ENCODE data around the gene NXN.
A peak's percentile ranks its signal among the peaks of the same experiment; 100 is the strongest.
"Not testable (repeated sequence)": the region's sequence is repeated elsewhere in the genome, so short reads cannot be mapped to it uniquely, and the experiment has no call there.

NXN gene

GRCh38 chr17:930258-930657 lies 49.3 kb downstream of the NXN start:
- H3K27me3 ChIP-seq (ENCODE audit: control insufficient read depth, insufficient read depth, low read length) = no peaks in the 10 kb centered on the region
- no peak overlapping the region for H3K4me3 ChIP-seq (ENCODE audit: low read length)
- peaks cover 19% of the 10 kb centered on the region for H3K4me1 ChIP-seq (ENCODE audit: control insufficient read depth, insufficient read depth, low read length)
- H3K9ac ChIP-seq (ENCODE audit: low read length) = no peak overlapping the region
- peak overlapping the region; percentile 34 for H3K27ac ChIP-seq (ENCODE audit: low read depth, low read length)
- H3K36me3 ChIP-seq (ENCODE audit: control insufficient read depth, insufficient read depth, low read length) = no peaks in the 10 kb centered on the region

- H3K36me3 ChIP-seq (ENCODE audit: control insufficient read depth, insufficient read depth, low read length) = no peaks in the 10 kb centered on the region
- H3K27me3 ChIP-seq (ENCODE audit: control insufficient read depth, insufficient read depth, low read length) = no peaks in the 10 kb centered on the region
- no peak overlapping the region for H3K9ac ChIP-seq (ENCODE audit: low read length)
- no peak overlapping the region for H3K4me3 ChIP-seq (ENCODE audit: low read length)
- peak overlapping the region; percentile 34 for H3K27ac ChIP-seq (ENCODE audit: low read depth, low read length)
- H3K4me1 ChIP-seq (ENCODE audit: control insufficient read depth, insufficient read depth, low read length) = peaks cover 18% of the 10 kb centered on the region
These were observed 50.0 kb downstream of the NXN start for GRCh38 chr17:929586-929985.

- Histone ChIP-seq H3K4me1 (ENCODE audit: control insufficient read depth, insufficient read depth, low read length) (peaks cover 13% of the 10 kb centered on the region), H3K36me3 (ENCODE audit: control insufficient read depth, insufficient read depth, low read length) (no peaks in the 10 kb centered on the region), H3K9ac (ENCODE audit: low read length) (no peak overlapping the region), H3K27ac (ENCODE audit: low read depth, low read length) (peak overlapping the region; percentile 55), H3K4me3 (ENCODE audit: low read length) (no peak overlapping the region), H3K27me3 (ENCODE audit: control insufficient read depth, insufficient read depth, low read length) (no peaks in the 10 kb centered on the region)
These were observed 51.7 kb downstream of the NXN start for GRCh38 chr17:927611-928461.

- no peaks in the 10 kb centered on the region for H3K27me3 ChIP-seq (ENCODE audit: control insufficient read depth, insufficient read depth, low read length)
- H3K36me3 ChIP-seq (ENCODE audit: control insufficient read depth, insufficient read depth, low read length) = no peaks in the 10 kb centered on the region
- no peak overlapping the region for H3K4me3 ChIP-seq (ENCODE audit: low read length)
- H3K4me1 ChIP-seq (ENCODE audit: control insufficient read depth, insufficient read depth, low read length) = peaks cover 17% of the 10 kb centered on the region
- H3K9ac ChIP-seq (ENCODE audit: low read length) = no peak overlapping the region
- no peak overlapping the region for H3K27ac ChIP-seq (ENCODE audit: low read depth, low read length)
These were observed 53.8 kb downstream of the NXN start for GRCh38 chr17:925817-926216.

DNA sequence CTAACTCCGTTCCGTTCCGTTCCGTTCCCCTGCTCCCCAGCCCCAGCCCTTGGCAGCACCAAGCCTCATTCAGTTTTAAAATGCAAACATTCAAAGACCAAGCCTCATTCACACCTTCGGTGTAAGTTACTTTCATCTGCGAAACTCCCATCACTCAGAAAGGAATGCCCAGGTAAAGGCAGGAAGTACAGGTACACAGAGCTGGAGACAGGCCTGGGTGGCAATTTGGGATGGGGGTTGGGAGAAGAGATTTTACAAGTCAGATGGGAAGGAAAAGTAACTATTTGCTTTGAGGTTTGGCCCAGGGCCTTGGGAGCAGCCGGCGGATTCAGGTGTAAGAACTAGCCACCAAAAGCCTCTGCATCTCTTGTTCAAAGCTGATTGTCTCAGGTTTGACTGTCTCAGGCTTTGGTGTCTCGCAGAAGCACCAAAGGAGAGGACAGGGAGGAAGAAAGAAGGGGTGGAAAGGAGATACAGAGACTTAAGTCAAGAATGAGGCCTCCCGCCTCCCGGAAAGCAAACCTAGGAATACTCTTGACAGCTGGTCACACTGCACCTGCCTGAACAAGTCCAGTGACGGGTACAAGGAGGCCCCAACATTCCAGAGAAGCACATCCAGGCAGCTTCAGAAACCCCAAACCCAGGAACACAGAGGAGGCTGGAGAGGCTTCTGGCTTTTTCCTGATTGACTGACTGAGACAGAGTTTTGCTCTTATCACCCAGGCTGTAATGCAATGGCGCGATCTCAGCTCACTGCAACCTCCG lies 54.7 kb downstream of the NXN start:
- peaks cover 17% of the 10 kb centered on the region for H3K4me1 ChIP-seq (ENCODE audit: control insufficient read depth, insufficient read depth, low read length)
- H3K4me3 ChIP-seq (ENCODE audit: low read length) = no peak overlapping the region
- H3K27ac ChIP-seq (ENCODE audit: low read depth, low read length) = no peak overlapping the region
- no peaks in the 10 kb centered on the region for H3K27me3 ChIP-seq (ENCODE audit: control insufficient read depth, insufficient read depth, low read length)
- H3K9ac ChIP-seq (ENCODE audit: low read length) = no peak overlapping the region
- no peaks in the 10 kb centered on the region for H3K36me3 ChIP-seq (ENCODE audit: control insufficient read depth, insufficient read depth, low read length)

- H3K27ac ChIP-seq (ENCODE audit: low read depth, low read length); H3K27me3 ChIP-seq (ENCODE audit: control insufficient read depth, insufficient read depth, low read length): not testable (repeated sequence)
These were observed 55.3 kb downstream of the NXN start for GRCh38 chr17:924306-924705.

DNA sequence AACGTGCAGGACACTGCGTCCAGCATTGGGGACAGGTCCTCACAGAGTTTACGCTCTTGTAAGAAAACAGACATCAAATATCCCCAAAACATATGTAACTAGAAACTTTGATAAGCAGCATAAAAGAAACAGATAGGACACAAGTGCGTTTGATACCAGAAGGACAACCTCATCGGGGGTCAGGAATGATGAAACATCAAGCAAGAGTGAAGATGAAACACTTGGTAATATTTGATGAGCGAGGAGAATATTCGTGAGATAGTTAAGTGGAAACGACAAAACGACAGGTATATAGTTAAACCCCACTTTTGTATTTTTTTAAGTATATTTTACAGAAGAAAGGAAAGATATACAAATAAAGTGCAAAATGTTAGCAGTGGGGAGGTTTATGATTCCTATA lies 55.9 kb downstream of the NXN start:
- Histone ChIP-seq H3K27me3 (ENCODE audit: control insufficient read depth, insufficient read depth, low read length) (no peaks in the 10 kb centered on the region), H3K4me1 (ENCODE audit: control insufficient read depth, insufficient read depth, low read length) (peaks cover 17% of the 10 kb centered on the region), H3K9ac (ENCODE audit: low read length) (no peak overlapping the region)

More at GRCh38 chr17:924306-924705, 55.3 kb downstream of the NXN start:
- not testable (repeated sequence) for H3K36me3 ChIP-seq (ENCODE audit: control insufficient read depth, insufficient read depth, low read length); H3K4me3 ChIP-seq (ENCODE audit: low read length); H3K9ac ChIP-seq (ENCODE audit: low read length)
- peaks cover 17% of the 10 kb centered on the region for H3K4me1 ChIP-seq (ENCODE audit: control insufficient read depth, insufficient read depth, low read length)

GRCh38 chr17:921161-921560 lies 58.4 kb downstream of the NXN start:
- Histone ChIP-seq H3K27ac (ENCODE audit: low read depth, low read length) (no peak overlapping the region), H3K4me1 (ENCODE audit: control insufficient read depth, insufficient read depth, low read length) (peaks cover 7% of the 10 kb centered on the region), H3K9ac (ENCODE audit: low read length) (no peak overlapping the region), H3K27me3 (ENCODE audit: control insufficient read depth, insufficient read depth, low read length) (no peaks in the 10 kb centered on the region), H3K36me3 (ENCODE audit: control insufficient read depth, insufficient read depth, low read length) (no peaks in the 10 kb centered on the region), H3K4me3 (ENCODE audit: low read length) (no peak overlapping the region)

More for the DNA sequence above, 55.9 kb downstream of the NXN start:
- no peak overlapping the region for H3K4me3 ChIP-seq (ENCODE audit: low read length)
- H3K36me3 ChIP-seq (ENCODE audit: control insufficient read depth, insufficient read depth, low read length) = no peaks in the 10 kb centered on the region
- H3K27ac ChIP-seq (ENCODE audit: low read depth, low read length) = no peak overlapping the region

DNA sequence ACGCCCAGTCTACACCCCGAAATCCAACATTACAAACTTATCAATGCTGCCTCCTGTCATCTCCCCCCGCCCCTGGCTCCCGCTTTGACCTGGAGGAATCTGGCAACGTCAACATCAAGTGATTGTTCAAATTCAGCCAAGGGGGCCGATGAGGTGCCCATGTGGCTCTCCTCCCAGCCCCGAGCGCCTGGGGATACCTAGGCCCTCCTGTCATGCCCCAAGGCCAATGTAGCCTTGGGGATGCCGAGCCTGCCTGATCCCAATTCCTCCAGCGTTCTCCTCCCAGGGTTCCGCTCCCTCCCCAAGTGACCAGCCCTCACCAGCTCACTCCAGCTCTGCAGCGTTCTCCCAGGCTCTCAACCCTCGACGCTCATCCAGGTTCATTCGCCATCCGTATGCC lies 59.4 kb downstream of the NXN start:
- Histone ChIP-seq H3K4me3 (ENCODE audit: low read length) (no peak overlapping the region), H3K4me1 (ENCODE audit: control insufficient read depth, insufficient read depth, low read length) (peaks cover 15% of the 10 kb centered on the region), H3K36me3 (ENCODE audit: control insufficient read depth, insufficient read depth, low read length) (no peaks in the 10 kb centered on the region), H3K9ac (ENCODE audit: low read length) (no peak overlapping the region), H3K27ac (ENCODE audit: low read depth, low read length) (no peak overlapping the region), H3K27me3 (ENCODE audit: control insufficient read depth, insufficient read depth, low read length) (no peaks in the 10 kb centered on the region)

DNA sequence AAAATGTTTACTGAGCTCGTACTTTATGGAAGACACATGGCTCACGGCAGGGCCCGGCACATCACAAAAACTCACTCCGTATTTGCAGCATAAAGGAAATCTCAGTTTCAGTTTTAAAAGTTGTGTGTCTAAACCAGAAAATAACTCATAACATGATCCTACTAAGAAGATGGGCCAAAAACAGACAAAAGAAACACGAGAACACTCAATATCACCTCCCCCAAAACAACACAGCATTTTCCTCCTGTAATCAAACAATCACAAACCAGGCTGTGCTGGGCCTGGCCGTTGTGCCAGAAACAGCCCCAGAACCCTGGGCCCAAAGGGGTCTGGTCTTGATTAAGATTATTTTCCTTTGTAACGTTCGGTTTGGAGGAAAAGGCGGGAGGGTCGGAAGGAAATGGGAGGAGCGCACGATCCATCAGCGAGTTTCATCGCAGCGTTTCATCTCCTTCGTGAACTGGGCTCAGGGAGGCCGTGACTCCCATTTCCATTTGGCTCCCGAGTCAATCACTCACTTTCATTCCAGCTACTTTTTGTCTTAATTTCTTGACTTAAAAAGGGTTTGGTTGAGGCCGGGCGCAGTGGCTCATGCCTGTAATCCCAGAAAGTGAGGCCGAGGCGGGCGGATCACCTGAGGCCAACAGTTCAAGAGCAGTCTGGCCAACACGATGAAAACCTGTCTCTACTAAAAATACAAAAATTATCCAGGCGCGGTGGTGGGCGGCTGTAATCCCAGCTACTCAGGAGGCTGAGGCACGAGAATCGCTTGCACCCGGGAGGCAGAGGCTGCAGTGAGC lies 61.4 kb downstream of the NXN start:
- H3K4me1 ChIP-seq (ENCODE audit: control insufficient read depth, insufficient read depth, low read length) = peaks cover 15% of the 10 kb centered on the region
- H3K36me3 ChIP-seq (ENCODE audit: control insufficient read depth, insufficient read depth, low read length) = no peaks in the 10 kb centered on the region
- H3K4me3 ChIP-seq (ENCODE audit: low read length) = no peak overlapping the region
- H3K9ac ChIP-seq (ENCODE audit: low read length) = no peak overlapping the region
- H3K27ac ChIP-seq (ENCODE audit: low read depth, low read length) = no peak overlapping the region
- H3K27me3 ChIP-seq (ENCODE audit: control insufficient read depth, insufficient read depth, low read length) = no peaks in the 10 kb centered on the region

- H3K9ac ChIP-seq (ENCODE audit: low read length) = no peak overlapping the region
- H3K27ac ChIP-seq (ENCODE audit: low read depth, low read length) = no peak overlapping the region
- H3K36me3 ChIP-seq (ENCODE audit: control insufficient read depth, insufficient read depth, low read length) = no peaks in the 10 kb centered on the region
- no peak overlapping the region for H3K4me3 ChIP-seq (ENCODE audit: low read length)
- H3K27me3 ChIP-seq (ENCODE audit: control insufficient read depth, insufficient read depth, low read length) = no peaks in the 10 kb centered on the region
- peaks cover 15% of the 10 kb centered on the region for H3K4me1 ChIP-seq (ENCODE audit: control insufficient read depth, insufficient read depth, low read length)
These were observed 62.2 kb downstream of the NXN start for GRCh38 chr17:917391-917811.

GRCh38 chr17:916315-916714 lies 63.3 kb downstream of the NXN start:
- no peaks in the 10 kb centered on the region for H3K27me3 ChIP-seq (ENCODE audit: control insufficient read depth, insufficient read depth, low read length)
- H3K9ac ChIP-seq (ENCODE audit: low read length) = no peak overlapping the region
- H3K27ac ChIP-seq (ENCODE audit: low read depth, low read length) = peak overlapping the region; percentile 73
- H3K4me3 ChIP-seq (ENCODE audit: low read length) = no peak overlapping the region
- peaks cover 13% of the 10 kb centered on the region for H3K4me1 ChIP-seq (ENCODE audit: control insufficient read depth, insufficient read depth, low read length)
- no peaks in the 10 kb centered on the region for H3K36me3 ChIP-seq (ENCODE audit: control insufficient read depth, insufficient read depth, low read length)
